Panc1 (cell line): ENCODE measurements around the gene RAB8A. TPM values are rescaled to one million over a fixed set of nuclear protein-coding genes. Genes with fewer than 3 reads are reported as not detected.

Source experiments
- ATAC-seq: fragments of 200-7000 bp; cut with Tn5 transposase; 2 replicates; pipeline ENCODE4 v1.9.1; 2020; ENCODE audit warnings: mild to moderate bottlenecking, moderate library complexity
- BruUV-seq: library from RNA; stranded (reverse); fragments of 400-500 nt; replicated peaks from 2 replicates; lab custom pipeline; 2021; lab: Mats Ljungman, UMichigan
- CTCF ChIA-PET: fragments of 300-600 bp; sonication (Branson Sonifier 250); formaldehyde crosslinking; loops from one replicate; lab custom pipeline; 2022; ENCODE audit warnings: antibody characterized with exemption; lab: Charles Lee
- POLR2A ChIA-PET: fragments of 300-600 bp; sonication (Branson Sonifier 250); formaldehyde crosslinking; loops from one replicate; lab custom pipeline; 2022; ENCODE audit warnings: antibody characterized with exemption; lab: Charles Lee
- DNase-seq: peaks from one replicate; pipeline ENCODE4 v3.0.0-alpha.2; 2010; ENCODE audit warnings: low read depth, low spot score
- H3K27ac ChIP-seq: 2 replicates; pipeline ENCODE4 v1.5.1; 2011; ENCODE audit warnings: mild to moderate bottlenecking, low read length, inconsistent platforms
- H3K27me3 ChIP-seq: fragments of 200-500 bp; sonication (Bioruptor generic); 2 replicates; pipeline ENCODE4 v1.6.0; 2014; ENCODE audit warnings: low read length, inconsistent platforms; ENCODE audit not compliant: control insufficient read depth, insufficient read depth
- H3K36me3 ChIP-seq: fragments of 200-500 bp; sonication (Bioruptor generic); 2 replicates; pipeline ENCODE4 v1.5.1; 2014; ENCODE audit warnings: inconsistent platforms, mild to moderate bottlenecking, low read length, moderate library complexity; ENCODE audit not compliant: control insufficient read depth, insufficient read depth
- H3K4me1 ChIP-seq: 2 replicates; pipeline ENCODE4 v1.5.1; 2011; ENCODE audit warnings: inconsistent platforms, mild to moderate bottlenecking, low read length, moderate library complexity; ENCODE audit not compliant: control insufficient read depth, insufficient read depth
- H3K4me3 ChIP-seq, 2 experiments: 2 replicates each; pipeline ENCODE4 v1.5.1; 2011 to 2012; ENCODE audit warnings: low read depth in 2 of 2, low read length in 2 of 2, mild to moderate bottlenecking in 2 of 2, inconsistent platforms in 1 of 2, moderate library complexity in 1 of 2
- H3K9me3 ChIP-seq: fragments of 200-500 bp; sonication (Bioruptor generic); 2 replicates; pipeline ENCODE4 v1.5.1; 2014; ENCODE audit warnings: low read depth, mild to moderate bottlenecking, inconsistent platforms, low read length, moderate library complexity; ENCODE audit not compliant: control insufficient read depth, insufficient read depth
- POLR2AphosphoS5 ChIP-seq: IDR thresholded peaks from 2 replicates; pipeline ENCODE4 v1.6.1; 2012; ENCODE audit warnings: mild to moderate bottlenecking, low read depth, low read length, moderate library complexity
- SIN3A ChIP-seq: IDR thresholded peaks from 2 replicates; pipeline ENCODE4 v1.6.1; 2012; ENCODE audit warnings: low read depth, mild to moderate bottlenecking, low read length, moderate library complexity, borderline replicate concordance; ENCODE audit not compliant: insufficient read depth
- TCF7L2 ChIP-seq: IDR thresholded peaks from 2 replicates; pipeline ENCODE4 v1.6.1; 2011; ENCODE audit warnings: mild to moderate bottlenecking, low read depth, low read length, inconsistent platforms
- in situ Hi-C: cut with HindIII; loops from 2 replicates; pipeline ENCODE4 v1.10.0; 2016; ENCODE audit warnings: low sequenced_read_pairs, low pct_unique_long_range_greater_than_20kb
- intact Hi-C: fragments of 100-400 bp; cut with micrococcal nuclease; formaldehyde crosslinking; loops from one replicate; pipeline ENCODE4 v1.10.0; 2022; ENCODE audit not compliant: unreplicated experiment
- total RNA-seq: library from RNA; stranded (reverse); gene quantifications from one replicate; pipeline ENCODE4 v1.2.1, GENCODE V29; 2021; ENCODE audit not compliant: unreplicated experiment
- TF ChIP-seq, protein P1 (sequence below), 2 experiments: IDR thresholded peaks; 2 replicates each; pipeline ENCODE4 v1.6.1; 2011 to 2012; ENCODE audit warnings: low read depth in 2 of 2, control low read depth in 1 of 2, low read length in 1 of 2, mild to moderate bottlenecking in 1 of 2, moderate library complexity in 1 of 2; ENCODE audit not compliant: insufficient read depth in 1 of 2
- TF ChIP-seq, protein P2 (sequence below): fragments of 450-650 bp; IDR thresholded peaks from 2 replicates; pipeline ENCODE4 v1.5.1; 2017; ENCODE audit warnings: mild to moderate bottlenecking

RAB8A gene
- total RNA-seq, 1 experiment from 2014 or later = 75.8 TPM

- H3K27ac ChIP-seq = peak overlapping the region; percentile 86
- TF ChIP-seq SIN3A (no peak), TCF7L2 (no peak), POLR2AphosphoS5 (no peak)
- TF ChIP-seq, protein P1, sequence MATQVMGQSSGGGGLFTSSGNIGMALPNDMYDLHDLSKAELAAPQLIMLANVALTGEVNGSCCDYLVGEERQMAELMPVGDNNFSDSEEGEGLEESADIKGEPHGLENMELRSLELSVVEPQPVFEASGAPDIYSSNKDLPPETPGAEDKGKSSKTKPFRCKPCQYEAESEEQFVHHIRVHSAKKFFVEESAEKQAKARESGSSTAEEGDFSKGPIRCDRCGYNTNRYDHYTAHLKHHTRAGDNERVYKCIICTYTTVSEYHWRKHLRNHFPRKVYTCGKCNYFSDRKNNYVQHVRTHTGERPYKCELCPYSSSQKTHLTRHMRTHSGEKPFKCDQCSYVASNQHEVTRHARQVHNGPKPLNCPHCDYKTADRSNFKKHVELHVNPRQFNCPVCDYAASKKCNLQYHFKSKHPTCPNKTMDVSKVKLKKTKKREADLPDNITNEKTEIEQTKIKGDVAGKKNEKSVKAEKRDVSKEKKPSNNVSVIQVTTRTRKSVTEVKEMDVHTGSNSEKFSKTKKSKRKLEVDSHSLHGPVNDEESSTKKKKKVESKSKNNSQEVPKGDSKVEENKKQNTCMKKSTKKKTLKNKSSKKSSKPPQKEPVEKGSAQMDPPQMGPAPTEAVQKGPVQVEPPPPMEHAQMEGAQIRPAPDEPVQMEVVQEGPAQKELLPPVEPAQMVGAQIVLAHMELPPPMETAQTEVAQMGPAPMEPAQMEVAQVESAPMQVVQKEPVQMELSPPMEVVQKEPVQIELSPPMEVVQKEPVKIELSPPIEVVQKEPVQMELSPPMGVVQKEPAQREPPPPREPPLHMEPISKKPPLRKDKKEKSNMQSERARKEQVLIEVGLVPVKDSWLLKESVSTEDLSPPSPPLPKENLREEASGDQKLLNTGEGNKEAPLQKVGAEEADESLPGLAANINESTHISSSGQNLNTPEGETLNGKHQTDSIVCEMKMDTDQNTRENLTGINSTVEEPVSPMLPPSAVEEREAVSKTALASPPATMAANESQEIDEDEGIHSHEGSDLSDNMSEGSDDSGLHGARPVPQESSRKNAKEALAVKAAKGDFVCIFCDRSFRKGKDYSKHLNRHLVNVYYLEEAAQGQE (IDR thresholded peaks at IDR 0.05; ENCODE audit: insufficient read depth in 1 of 2, low read depth in 2 of 2, low read length in 1 of 2) = no peak
- TF ChIP-seq, protein P2, sequence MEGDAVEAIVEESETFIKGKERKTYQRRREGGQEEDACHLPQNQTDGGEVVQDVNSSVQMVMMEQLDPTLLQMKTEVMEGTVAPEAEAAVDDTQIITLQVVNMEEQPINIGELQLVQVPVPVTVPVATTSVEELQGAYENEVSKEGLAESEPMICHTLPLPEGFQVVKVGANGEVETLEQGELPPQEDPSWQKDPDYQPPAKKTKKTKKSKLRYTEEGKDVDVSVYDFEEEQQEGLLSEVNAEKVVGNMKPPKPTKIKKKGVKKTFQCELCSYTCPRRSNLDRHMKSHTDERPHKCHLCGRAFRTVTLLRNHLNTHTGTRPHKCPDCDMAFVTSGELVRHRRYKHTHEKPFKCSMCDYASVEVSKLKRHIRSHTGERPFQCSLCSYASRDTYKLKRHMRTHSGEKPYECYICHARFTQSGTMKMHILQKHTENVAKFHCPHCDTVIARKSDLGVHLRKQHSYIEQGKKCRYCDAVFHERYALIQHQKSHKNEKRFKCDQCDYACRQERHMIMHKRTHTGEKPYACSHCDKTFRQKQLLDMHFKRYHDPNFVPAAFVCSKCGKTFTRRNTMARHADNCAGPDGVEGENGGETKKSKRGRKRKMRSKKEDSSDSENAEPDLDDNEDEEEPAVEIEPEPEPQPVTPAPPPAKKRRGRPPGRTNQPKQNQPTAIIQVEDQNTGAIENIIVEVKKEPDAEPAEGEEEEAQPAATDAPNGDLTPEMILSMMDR = no peak
- H3K4me3 ChIP-seq = peak overlapping the region; percentile 63 to 91
- peaks cover 18% of the 10 kb centered on the region for H3K4me1 ChIP-seq
- ATAC-seq (no peak), DNase-seq (no peak)
- H3K9me3 ChIP-seq = no peaks in the 10 kb centered on the region
- in situ Hi-C loops = no loop called here
- POLR2A ChIA-PET = interaction anchor here (0.7 kb wide), 1 partner anchor 73 kb away, joined by 4 read pairs; no protein-coding TSS in a partner anchor
- CTCF ChIA-PET = no interaction called here
- TSS peak; percentile 86 for BruUV-seq
- H3K27me3 ChIP-seq = no peaks in the 10 kb centered on the region
- intact Hi-C loops = no loop called here
- no peaks in the 10 kb centered on the region for H3K36me3 ChIP-seq
Observed at GRCh38 chr19:16077984-16078758, 33.5 kb upstream of the RAB8A start.

DNA sequence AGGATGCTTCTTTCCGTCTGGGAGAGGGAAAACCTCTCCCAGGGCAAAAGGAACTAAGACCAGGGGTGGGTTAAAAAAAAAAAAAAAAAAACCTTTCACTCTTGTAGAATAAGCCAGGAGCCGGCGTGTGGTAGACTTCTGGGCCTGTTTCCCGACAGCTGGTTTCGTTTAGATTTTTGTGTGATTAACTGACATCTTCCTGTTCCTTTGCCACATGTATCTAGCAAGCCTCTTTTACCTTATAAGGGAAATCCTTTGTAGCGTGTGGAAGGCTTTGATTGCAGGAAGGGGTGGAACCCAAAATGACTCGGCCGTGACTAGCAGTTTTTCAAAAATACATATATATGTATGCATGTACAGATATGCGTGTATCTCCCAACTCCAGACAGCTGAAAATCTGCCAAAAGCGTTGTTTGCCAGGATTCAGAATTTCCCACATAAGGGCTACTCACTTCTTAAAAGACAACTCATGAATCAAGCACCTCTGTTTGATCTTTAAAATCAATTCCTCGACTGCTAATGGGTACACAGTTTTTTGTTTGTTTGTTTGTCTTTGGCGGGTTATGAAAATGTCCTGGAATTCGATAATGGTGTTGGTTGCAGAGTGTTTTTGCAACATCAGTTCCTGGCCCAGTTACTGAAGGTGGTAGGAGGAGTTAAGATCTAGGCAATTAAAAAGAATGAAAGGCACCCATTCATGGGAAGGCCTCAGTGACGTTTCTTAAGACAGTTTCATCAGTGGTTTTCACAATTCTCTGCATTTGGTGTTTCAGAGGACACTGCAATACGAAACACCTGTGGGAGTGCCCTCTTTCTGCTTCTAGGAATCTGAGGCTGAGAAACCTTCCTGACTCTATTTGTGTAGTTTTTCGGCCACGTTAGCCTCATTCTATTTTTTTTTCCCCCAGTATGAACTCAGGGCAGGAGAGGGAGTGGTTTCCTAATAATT, 32.7 kb upstream of the RAB8A start:
- peak; percentile 82 for DNase-seq
- H3K27me3 ChIP-seq = no peaks in the 10 kb centered on the region
- intact Hi-C loops (no loop called here), in situ Hi-C loops (no loop called here)
- TSS peak; percentile 75 for BruUV-seq
- ATAC-seq = peak; percentile 44
- peaks cover 16% of the 10 kb centered on the region for H3K4me1 ChIP-seq
- H3K36me3 ChIP-seq = no peaks in the 10 kb centered on the region
- H3K27ac ChIP-seq = peak overlapping the region; percentile 86
- no peaks in the 10 kb centered on the region for H3K9me3 ChIP-seq
- CTCF ChIA-PET = no interaction called here
- no peak for TF ChIP-seq SIN3A
- TF ChIP-seq TCF7L2 = peak; percentile 23; the same call in 1 of the 2 replicates
- POLR2A ChIA-PET = no interaction called here
- H3K4me3 ChIP-seq = peak overlapping the region; percentile 63 to 91
